Osteocyte (in vitro differentiated cells): Measurements from ENCODE around the gene TNS1. TPM values are rescaled to one million over a fixed set of nuclear protein-coding genes. Genes with fewer than 3 reads are reported as not detected.

ENCODE experiments used
- DNase-seq: peaks from one replicate; pipeline ENCODE4 v3.0.0; 2021; ENCODE audit warnings: mixed read lengths; ENCODE audit not compliant: unreplicated experiment; ENCODE audit errors: extremely low spot score
- H3K27ac Mint-ChIP-seq: one replicate; pipeline ENCODE4 v1.8.0; 2021; ENCODE audit warnings: mild to moderate bottlenecking, mixed read lengths; ENCODE audit not compliant: unreplicated experiment
- H3K27me3 Mint-ChIP-seq: one replicate; pipeline ENCODE4 v1.8.0; 2021; ENCODE audit warnings: mixed read lengths; ENCODE audit not compliant: unreplicated experiment
- H3K36me3 Mint-ChIP-seq: one replicate; pipeline ENCODE4 v1.8.0; 2021; ENCODE audit warnings: mixed read lengths; ENCODE audit not compliant: unreplicated experiment
- H3K4me1 Mint-ChIP-seq: one replicate; pipeline ENCODE4 v1.8.0; 2021; ENCODE audit warnings: mixed read lengths; ENCODE audit not compliant: unreplicated experiment
- H3K4me3 Mint-ChIP-seq: one replicate; pipeline ENCODE4 v1.8.0; 2021; ENCODE audit warnings: mild to moderate bottlenecking, moderate library complexity, mixed read lengths; ENCODE audit not compliant: unreplicated experiment
- H3K9me3 Mint-ChIP-seq: one replicate; pipeline ENCODE4 v1.8.0; 2021; ENCODE audit warnings: mixed read lengths; ENCODE audit not compliant: unreplicated experiment
- CTCF ChIP-seq: fragments of 200-600 bp; sonication (generic); IDR thresholded peaks from 2 replicates; pipeline ENCODE4 v1.5.0; 2021; ENCODE audit warnings: antibody characterized with exemption, mild to moderate bottlenecking, moderate library complexity
- total RNA-seq: library from RNA; stranded (reverse); gene quantifications from 2 replicates; pipeline ENCODE4 v1.2.1, GENCODE V29; 2021

The TNS1 gene
- total RNA-seq, 1 donor from 2014 or later = 80.8 TPM

GRCh38 chr2:217818293-217818850 is 184.4 kb downstream of the TNS1 start:
- no peak for TF ChIP-seq CTCF
- H3K4me1 Mint-ChIP-seq = peaks cover 19% of the 10 kb centered on the region
- DNase-seq = no peak
- no peaks in the 10 kb centered on the region for H3K9me3 Mint-ChIP-seq
- peaks cover 49% of the 10 kb centered on the region for H3K36me3 Mint-ChIP-seq
- no peak overlapping the region for H3K4me3 Mint-ChIP-seq
- H3K27ac Mint-ChIP-seq = no peak overlapping the region
- no peaks in the 10 kb centered on the region for H3K27me3 Mint-ChIP-seq

GRCh38 chr2:217817466-217818292 is 185.1 kb downstream of the TNS1 start:
- no peak for TF ChIP-seq CTCF
- no peak overlapping the region for H3K4me3 Mint-ChIP-seq
- no peak overlapping the region for H3K27ac Mint-ChIP-seq

GRCh38 chr2:217816396-217816869 is 186.4 kb downstream of the TNS1 start:
- Mint-ChIP-seq H3K27me3 (no peaks in the 10 kb centered on the region), H3K9me3 (no peaks in the 10 kb centered on the region), H3K27ac (peak overlapping the region; percentile 62), H3K4me1 (peaks cover 15% of the 10 kb centered on the region), H3K36me3 (peaks cover 58% of the 10 kb centered on the region), H3K4me3 (no peak overlapping the region)
- TF ChIP-seq CTCF = no peak
- no peak for DNase-seq

More at GRCh38 chr2:217817466-217818292, 185.1 kb downstream of the TNS1 start:
- DNase-seq = no peak
- Mint-ChIP-seq H3K36me3 (peaks cover 52% of the 10 kb centered on the region), H3K27me3 (no peaks in the 10 kb centered on the region), H3K9me3 (no peaks in the 10 kb centered on the region), H3K4me1 (peaks cover 19% of the 10 kb centered on the region)

GRCh38 chr2:217813828-217814227 is 189.0 kb downstream of the TNS1 start:
- DNase-seq = no peak
- Mint-ChIP-seq H3K27ac (no peak overlapping the region), H3K27me3 (no peaks in the 10 kb centered on the region), H3K4me1 (peaks cover 9% of the 10 kb centered on the region), H3K4me3 (no peak overlapping the region), H3K36me3 (peaks cover 66% of the 10 kb centered on the region), H3K9me3 (no peaks in the 10 kb centered on the region)
- no peak for TF ChIP-seq CTCF

- Mint-ChIP-seq H3K27me3 (no peaks in the 10 kb centered on the region), H3K27ac (no peak overlapping the region), H3K36me3 (peaks cover 66% of the 10 kb centered on the region), H3K9me3 (no peaks in the 10 kb centered on the region), H3K4me1 (peaks cover 9% of the 10 kb centered on the region), H3K4me3 (no peak overlapping the region)
- TF ChIP-seq CTCF = no peak
- no peak for DNase-seq
Observed at GRCh38 chr2:217812170-217812569, 190.6 kb downstream of the TNS1 start.
